GM12878 (cell line): ENCODE results near the gene INPP5D. TPM values are rescaled to one million over a fixed set of nuclear protein-coding genes. Genes with fewer than 3 reads are reported as not detected.

Experiments used
- ATAC-seq: fragments of 200-7000 bp; cut with Tn5 transposase; 3 replicates; pipeline ENCODE4 v1.9.1; 2020; ENCODE audit warnings: mild to moderate bottlenecking, moderate library complexity
- BruUV-seq: library from RNA; stranded (reverse); fragments of 400-500 nt; replicated peaks from 2 replicates; lab custom pipeline; 2021; lab: Mats Ljungman, UMichigan
- CTCF ChIA-PET: fragments of 300-600 bp; sonication (Branson Sonifier 250); formaldehyde crosslinking; extraction: SDS; loops from one replicate; lab custom pipeline; 2021; ENCODE audit warnings: inconsistent platforms; lab: Yijun Ruan, JAX
- POLR2A ChIA-PET: fragments of 350-600 bp; formaldehyde crosslinking; extraction: SDS; loops from one replicate; lab custom pipeline; 2021; ENCODE audit warnings: inconsistent platforms; lab: Charles Lee
- RAD21 ChIA-PET: fragments of 300-600 bp; sonication (Branson Sonifier 250); formaldehyde crosslinking; loops from one replicate; lab custom pipeline; 2023; ENCODE audit warnings: antibody characterized with exemption; ENCODE audit not compliant: unreplicated experiment; lab: Charles Lee
- SMC1A ChIA-PET: fragments of 300-600 bp; sonication (Branson Sonifier 250); formaldehyde crosslinking; loops from one replicate; lab custom pipeline; 2023; ENCODE audit not compliant: unreplicated experiment, uncharacterized antibody; lab: Charles Lee
- DNase-seq: peaks from one replicate; pipeline ENCODE4 v3.0.0-alpha.2; 2011; ENCODE audit warnings: low read depth, low spot score
- FAIRE-seq: peaks from 3 replicates; lab custom pipeline; 2011; peaks lifted over from hg19 to GRCh38; lab: Jason Lieb, UNC
- H2AFZ ChIP-seq: 2 replicates; pipeline ENCODE4 v1.6.0; 2011; ENCODE audit warnings: low read depth, low read length, control low read depth; ENCODE audit not compliant: control insufficient read depth
- H3K27ac ChIP-seq: 2 replicates; pipeline ENCODE4 v1.5.1; 2011; ENCODE audit warnings: control low read depth; ENCODE audit not compliant: control insufficient read depth, insufficient read depth
- H3K27me3 ChIP-seq, 2 experiments: replicated peaks in 1 of 2; 2 replicates each; pipeline versions ENCODE4 v1.6.0 to v1.6.1; 2011; ENCODE audit warnings: low read length in 1 of 2; ENCODE audit not compliant: control insufficient read depth in 2 of 2, insufficient read depth in 2 of 2
- H3K36me3 ChIP-seq, 2 experiments: 2 replicates each; pipeline ENCODE4 v1.5.1; 2011; ENCODE audit warnings: low read length in 1 of 2; ENCODE audit not compliant: control insufficient read depth in 2 of 2, insufficient read depth in 2 of 2
- H3K4me1 ChIP-seq: 2 replicates; pipeline ENCODE4 v1.6.1; 2011; ENCODE audit warnings: mild to moderate bottlenecking, low read length, moderate library complexity, mixed read lengths; ENCODE audit not compliant: control insufficient read depth, insufficient read depth
- H3K4me2 ChIP-seq: 2 replicates; pipeline ENCODE4 v1.6.0; 2011; ENCODE audit warnings: control low read depth; ENCODE audit not compliant: control insufficient read depth, insufficient read depth
- H3K4me3 ChIP-seq: fragments of 200-600 bp; sonication (generic); 2 replicates; pipeline ENCODE4 v1.5.1; 2016
- H3K79me2 ChIP-seq: 2 replicates; pipeline ENCODE4 v1.6.0; 2011; ENCODE audit warnings: low read length; ENCODE audit not compliant: control insufficient read depth, insufficient read depth
- H3K9ac ChIP-seq: 2 replicates; pipeline ENCODE4 v1.8.0; 2011; ENCODE audit warnings: low read length, control low read depth, mixed read lengths; ENCODE audit not compliant: control insufficient read depth, insufficient read depth
- H3K9me3 ChIP-seq: replicated peaks from 3 replicates; pipeline ENCODE4 v1.5.1; 2011; ENCODE audit warnings: mild to moderate bottlenecking, low read length; ENCODE audit not compliant: control insufficient read depth, insufficient read depth
- H4K20me1 ChIP-seq: 2 replicates; pipeline ENCODE4 v1.6.0; 2011; ENCODE audit not compliant: control insufficient read depth, insufficient read depth
- ATF7 ChIP-seq: fragments of 450-650 bp; IDR thresholded peaks from 2 replicates; pipeline ENCODE4 v1.6.1; 2016; ENCODE audit warnings: low read depth, mild to moderate bottlenecking
- BMI1 ChIP-seq: fragments of 450-650 bp; IDR thresholded peaks from 2 replicates; pipeline ENCODE4 v1.6.1; 2016; ENCODE audit warnings: mild to moderate bottlenecking, moderate library complexity, borderline replicate concordance
- CTCF ChIP-seq, 3 experiments: IDR thresholded peaks in 2 of 3; conservative IDR thresholded peaks in 1 of 3; 2 replicates each; pipeline ENCODE4 v1.5.1; 2011; ENCODE audit warnings: low read depth in 3 of 3, low read length in 3 of 3, mild to moderate bottlenecking in 3 of 3, control low read depth in 2 of 3, moderate library complexity in 2 of 3, inconsistent platforms in 1 of 3, mixed read lengths in 1 of 3; ENCODE audit not compliant: control insufficient read depth in 2 of 3, insufficient read depth in 1 of 3; ENCODE audit errors: extremely low read depth in 1 of 3
- E2F4 ChIP-seq: IDR thresholded peaks from 2 replicates; pipeline ENCODE4 v1.6.1; 2012; ENCODE audit warnings: low read depth, low read length, improper control_type of control experiment
- EED ChIP-seq: sonication (generic); IDR thresholded peaks from 2 replicates; pipeline ENCODE4 v1.6.1; 2016; ENCODE audit warnings: antibody characterized with exemption, low read depth
- HCFC1 ChIP-seq: fragments of 150-350 bp; IDR thresholded peaks from 2 replicates; pipeline ENCODE4 v1.6.1; 2014; ENCODE audit warnings: low read length
- HDAC2 ChIP-seq: fragments of 200-600 bp; sonication (generic); IDR thresholded peaks from 2 replicates; pipeline ENCODE4 v1.6.1; 2017
- HSF1 ChIP-seq: fragments of 150-350 bp; IDR thresholded peaks from 2 replicates; pipeline ENCODE4 v1.6.1; 2014; ENCODE audit warnings: mild to moderate bottlenecking, low read depth, low read length
- NR2F1 ChIP-seq: fragments of 450-650 bp; conservative IDR thresholded peaks from 2 replicates; pipeline ENCODE4 v1.6.1; 2017; ENCODE audit warnings: mild to moderate bottlenecking
- SKIL ChIP-seq: fragments of 450-650 bp; IDR thresholded peaks from 2 replicates; pipeline ENCODE4 v1.6.1; 2017; ENCODE audit warnings: mild to moderate bottlenecking, low read depth, inconsistent platforms; ENCODE audit not compliant: poor library complexity, severe bottlenecking
- ZSCAN29 ChIP-seq: fragments of 450-650 bp; IDR thresholded peaks from 2 replicates; pipeline ENCODE4 v1.6.1; 2017; ENCODE audit warnings: mild to moderate bottlenecking, moderate library complexity
- WGBS: methylation state at CpG from one replicate; pipeline ENCODE4 v1.1.6; 2016; ENCODE audit warnings: low lambda C conversion rate; ENCODE audit not compliant: insufficient replicate concordance, insufficient coverage; ENCODE audit errors: missing lambda C conversion rate; 5-methylcytosine and 5-hydroxymethylcytosine counted together
- in situ Hi-C: fragments of 300-500 bp; cut with MboI; formaldehyde crosslinking; loops from 9 replicates; pipeline ENCODE4 v1.14.3; 2018; ENCODE audit warnings: mixed read lengths
- intact Hi-C: fragments of 100-400 bp; cut with micrococcal nuclease; formaldehyde crosslinking; loops from one replicate; pipeline ENCODE4 v1.14.2; 2022; ENCODE audit not compliant: unreplicated experiment
- polyA plus RNA-seq, 11 experiments: library from polyadenylated mRNA; depleted of rRNA in 4 of 11; unstranded in 6 of 11; stranded (reverse) in 5 of 11; fragments of >200 nt; fragmentation: Nextera tagmentation in 4 of 11; fragmentation: Illumina TruSeq in 1 of 11; extraction: Ambion mirVana in 4 of 11; extraction: Trizol in 1 of 11; gene quantifications; 1 replicate in 1 of 11; 2 replicates in 10 of 11; pipeline versions ENCODE4 v1.2.1 to v1.2.3, GENCODE V29; 2011 to 2016; ENCODE audit warnings: inconsistent platforms in 2 of 11, missing spikeins in 2 of 11, low read depth in 1 of 11
- total RNA-seq, 4 experiments: library from RNA; depleted of rRNA in 3 of 4; stranded (reverse); fragments of >200 nt in 3 of 4; fragmentation: Illumina TruSeq in 1 of 4; extraction: Trizol in 1 of 4; gene quantifications; 2 replicates each; pipeline versions ENCODE4 v1.2.1 to v1.2.3, GENCODE V29; 2013 to 2021

INPP5D gene
- total and polyA plus RNA-seq, 10 of the 15 experiments (the other 5 are each of a cell fraction or from before 2014, with no cell fraction given), result 11.8 to 139 (median 88.8) TPM

DNA sequence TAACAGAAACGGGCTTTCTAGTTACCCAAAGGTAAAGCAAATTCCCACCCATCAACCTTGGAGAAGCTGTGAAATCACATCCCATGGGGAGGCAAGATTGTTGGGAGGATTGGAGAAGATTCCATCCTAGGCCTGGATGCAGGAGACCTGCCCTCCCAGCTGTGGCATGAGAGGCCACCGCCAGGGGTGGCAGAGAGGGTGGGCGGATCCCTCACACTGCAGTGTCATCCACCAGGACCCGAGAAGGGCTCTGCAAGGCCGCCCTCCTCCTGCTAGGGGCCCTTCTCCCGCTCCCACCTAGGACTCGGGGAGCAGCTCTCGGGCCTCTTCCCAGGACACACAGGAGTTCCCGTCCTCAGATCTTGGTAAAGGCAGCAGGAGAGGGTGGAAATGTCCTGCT, 175.8 kb downstream of the INPP5D start (continued):
- no peak for TF ChIP-seq HDAC2
- TF ChIP-seq ZSCAN29, result no peak
- no peak for TF ChIP-seq NR2F1
- no peak for TF ChIP-seq ATF7
- TF ChIP-seq, all 136 proteins: peak for 0

DNA sequence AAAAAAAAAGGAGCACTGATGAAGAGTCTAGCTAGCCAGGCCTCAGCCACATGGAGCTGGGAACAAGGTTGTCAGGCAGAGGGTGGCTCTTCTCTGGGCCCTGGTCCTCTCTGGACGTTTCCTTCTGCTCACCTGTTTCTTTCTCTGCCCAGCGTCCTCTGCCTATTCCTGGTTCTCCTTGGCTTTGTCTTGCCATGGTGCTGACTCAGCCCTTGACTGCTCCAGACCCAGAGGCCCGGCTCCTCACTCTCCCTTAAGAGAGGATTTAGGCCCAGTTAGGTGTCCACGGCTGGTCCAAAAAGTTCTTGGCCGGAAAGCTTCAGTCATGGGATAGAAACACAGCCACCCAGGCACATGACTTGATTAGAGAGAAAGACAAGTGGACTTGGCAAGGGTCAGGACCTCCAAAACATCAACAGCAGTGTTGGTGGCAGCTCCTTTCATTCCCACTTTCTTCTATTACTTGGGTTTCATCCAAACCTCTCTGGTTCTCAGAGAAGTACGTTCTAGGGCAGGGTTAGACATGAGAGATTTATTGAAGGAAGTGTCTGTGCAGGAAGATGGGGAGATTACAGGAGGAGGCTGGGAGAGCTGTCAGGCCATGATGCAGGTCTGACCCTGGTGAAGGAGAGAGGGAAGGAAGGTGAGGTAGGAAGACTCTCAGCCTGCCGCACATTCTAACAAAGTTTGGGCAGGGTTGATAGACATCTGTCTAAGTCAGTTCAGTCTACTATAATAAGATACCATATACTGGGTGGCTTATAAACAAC, 176.9 kb downstream of the INPP5D start:
- CTCF ChIA-PET, result no interaction called here
- in situ Hi-C loops, result no loop called here
- intact Hi-C loops, result no loop called here
- peaks cover 20% of the 10 kb centered on the region for H3K4me1 ChIP-seq
- no peaks in the 10 kb centered on the region for H4K20me1 ChIP-seq
- H3K9ac ChIP-seq, result no peak overlapping the region
- DNase-seq (no peak), FAIRE-seq (no peak), ATAC-seq (no peak)
- no peaks in the 10 kb centered on the region for H3K9me3 ChIP-seq
- H3K27me3 ChIP-seq, result no peaks in the 10 kb centered on the region
- H3K79me2 ChIP-seq, result no peaks in the 10 kb centered on the region
- no peaks in the 10 kb centered on the region for H3K36me3 ChIP-seq
- SMC1A ChIA-PET, result interaction anchor here (5.9 kb wide), 1 partner anchor 13 kb away, joined by 34 read pairs; no protein-coding TSS in a partner anchor
- BruUV-seq, result no TSS peak
- H3K4me3 ChIP-seq, result no peak overlapping the region
- no peak overlapping the region for H3K4me2 ChIP-seq
- RAD21 ChIA-PET, result interaction anchor here (1.1 kb wide), 1 partner anchor 35 kb away, joined by 3 read pairs; no protein-coding TSS in a partner anchor
- H2AFZ ChIP-seq, result no peak overlapping the region
- no peak overlapping the region for H3K27ac ChIP-seq
- 70% methylated on average over 7 of the region's 7 CpGs for WGBS
- POLR2A ChIA-PET, result interaction anchor here (0.6 to 1.4 kb wide), 4 partner anchors 14 to 643 kb away, joined by 4 to 6 read pairs (median 5); no protein-coding TSS in a partner anchor
- no peak for TF ChIP-seq EED
- no peak for TF ChIP-seq CTCF (IDR thresholded peaks at IDR 0.05 in 2 of 3, conservative IDR thresholded peaks at IDR 0.05 in 1 of 3; ENCODE audit: control insufficient read depth in 2 of 3, extremely low read depth in 1 of 3, insufficient read depth in 1 of 3, low read depth in 3 of 3, low read length in 3 of 3)
- TF ChIP-seq BMI1, result no peak
- no peak for TF ChIP-seq HSF1
- TF ChIP-seq SKIL, result no peak
- TF ChIP-seq E2F4, result no peak
- TF ChIP-seq HCFC1, result no peak
